Measurements from ENCODE around the gene ARHGAP42. TPM values are rescaled to one million over a fixed set of nuclear protein-coding genes. Genes with fewer than 3 reads are reported as not detected.

The ARHGAP42 gene
- total RNA-seq, 1 experiment from 2014 or later = 39.1 TPM

- no peaks in the 10 kb centered on the region for H3K9me3 Mint-ChIP-seq
- Histone ChIP-seq H3K23ac (ENCODE audit: insufficient read length, low read depth, low read length) (no peak overlapping the region), H4K20me1 (ENCODE audit: control insufficient read depth, insufficient read depth, insufficient read length) (no peaks in the 10 kb centered on the region), H3K27me3 (ENCODE audit: insufficient read depth, low read length) (no peaks in the 10 kb centered on the region), H3K4me1 (ENCODE audit: insufficient read depth, low read length) (peaks cover 6% of the 10 kb centered on the region; the same call in 1 of the 2 replicates), H3K4me2 (ENCODE audit: insufficient read depth, insufficient read length, low read length) (no peak overlapping the region), H4K91ac (ENCODE audit: insufficient read length, low read depth, low read length) (no peak overlapping the region), H2BK15ac (ENCODE audit: low read depth, low read length) (no peak overlapping the region), H2BK5ac (ENCODE audit: insufficient read length, low read length) (no peak overlapping the region), H3T11ph (ENCODE audit: low read length) (no peak overlapping the region), H2BK12ac (ENCODE audit: insufficient read length, low read depth, low read length) (no peak overlapping the region), H3K23me2 (ENCODE audit: insufficient read length, low read depth, low read length, poor library complexity, severe bottlenecking) (no peaks in the 10 kb centered on the region), H3K18ac (ENCODE audit: insufficient read length, low read depth, low read length) (no peak overlapping the region), H3K9ac (ENCODE audit: extremely low read depth, insufficient read length, low read length) (no peak overlapping the region), H3K14ac (ENCODE audit: insufficient read depth, low read length) (no peak overlapping the region), H3K4ac (ENCODE audit: low read depth, low read length) (no peak overlapping the region), H3K79me1 (ENCODE audit: insufficient read depth, low read depth, low read length, poor library complexity, severe bottlenecking) (no peaks in the 10 kb centered on the region), H3K79me2 (ENCODE audit: insufficient read depth, low read length) (no peaks in the 10 kb centered on the region), H4K5ac (ENCODE audit: insufficient read length, low read depth, low read length) (no peak overlapping the region), H3K27ac (ENCODE audit: insufficient read length, low read depth, low read length) (no peak overlapping the region), H2AK5ac (ENCODE audit: insufficient read length, low read length) (no peak overlapping the region), H2BK120ac (ENCODE audit: low read depth, low read length, poor library complexity, severe bottlenecking) (no peak overlapping the region), H2AFZ (ENCODE audit: low read length) (no peak overlapping the region), H4K8ac (replicated peaks; ENCODE audit: insufficient read length, low read depth, low read length) (no peak overlapping the region), H2BK20ac (ENCODE audit: low read depth, low read length, poor library complexity, severe bottlenecking) (no peak overlapping the region), H3K56ac (ENCODE audit: insufficient read length, low read depth, low read length) (no peak overlapping the region), H3K9me3 (ENCODE audit: control insufficient read depth, low read depth, low read length) (no peaks in the 10 kb centered on the region)
- WGBS (ENCODE audit: extremely low coverage, insufficient read length, low lambda C conversion rate) = no CpG with 5 or more reads among the region's 8 CpGs
- no peak for DNase-seq
- H3K36me3 Mint-ChIP-seq (ENCODE audit: insufficient read depth in 1 of 3, low read depth in 3 of 3) = no peaks in the 10 kb centered on the region; a peak in 2 of 7 replicates
- H3K27ac Mint-ChIP-seq = 0 out of 7 replicates have a peak overlapping the region, but pooled peaks of 1 of the 3 experiments have one; percentile 59
- no peaks in the 10 kb centered on the region for H3K27me3 Mint-ChIP-seq (ENCODE audit: low read depth)
- no peak overlapping the region for H3K4me3 Mint-ChIP-seq
- H3K4me1 Mint-ChIP-seq = peaks cover 16 to 26% of the 10 kb centered on the region in 2 experiments
- TF ChIP-seq CTCF (conservative IDR thresholded peaks at IDR 0.05) = no peak
Observed at GRCh38 chr11:100780470-100780869, 93.4 kb downstream of the ARHGAP42 start.

Data from H9 (cell line).